Caco-2 (cell line): Measurements from ENCODE around the gene KRT25. TPM values are rescaled to one million over a fixed set of nuclear protein-coding genes. Genes with fewer than 3 reads are reported as not detected.

Experiments
- BruUV-seq: library from RNA; stranded (reverse); fragments of 400-500 nt; replicated peaks from 2 replicates; lab custom pipeline; 2021; lab: Mats Ljungman, UMichigan
- CTCF ChIA-PET: fragments of 300-600 bp; sonication (Branson Sonifier 250); formaldehyde crosslinking; loops from one replicate; lab custom pipeline; 2022; ENCODE audit warnings: antibody characterized with exemption; lab: Charles Lee
- POLR2A ChIA-PET: fragments of 300-600 bp; sonication (Branson Sonifier 250); formaldehyde crosslinking; loops from one replicate; lab custom pipeline; 2022; ENCODE audit warnings: antibody characterized with exemption; lab: Charles Lee
- DNase-seq, 2 experiments: peaks; one replicate each; pipeline versions ENCODE4 v3.0.0 to v3.0.0-alpha.2; 2020 to 2022
- H3K27me3 ChIP-seq: replicated peaks from 2 replicates; pipeline ENCODE4 v1.6.0; 2011; ENCODE audit warnings: low read length; ENCODE audit not compliant: control insufficient read depth, insufficient read depth
- H3K36me3 ChIP-seq: 2 replicates; pipeline ENCODE4 v1.5.1; 2011; ENCODE audit warnings: low read length; ENCODE audit not compliant: control insufficient read depth, insufficient read depth
- H3K4me1 ChIP-seq: fragments of 250-450 bp; sonication (Bioruptor Pico); 2 replicates; pipeline ENCODE4 v1.5.1; 2020; ENCODE audit warnings: mild to moderate bottlenecking
- H3K4me3 ChIP-seq: 2 replicates; pipeline ENCODE4 v1.5.1; 2011; ENCODE audit warnings: low read depth, mild to moderate bottlenecking, control low read depth, low read length
- H3K9me3 ChIP-seq: fragments of 250-450 bp; sonication (Bioruptor Pico); 2 replicates; pipeline ENCODE4 v1.5.1; 2020; ENCODE audit warnings: mild to moderate bottlenecking, moderate library complexity
- H3K27ac Mint-ChIP-seq: one replicate; pipeline ENCODE4 v1.8.0; 2022; ENCODE audit warnings: mixed read lengths; ENCODE audit not compliant: unreplicated experiment
- H3K27me3 Mint-ChIP-seq: one replicate; pipeline ENCODE4 v1.8.0; 2022; ENCODE audit warnings: mixed read lengths; ENCODE audit not compliant: insufficient read depth, unreplicated experiment
- H3K36me3 Mint-ChIP-seq: one replicate; pipeline ENCODE4 v1.8.0; 2022; ENCODE audit warnings: mild to moderate bottlenecking, mixed read lengths; ENCODE audit not compliant: insufficient read depth, unreplicated experiment
- H3K4me1 Mint-ChIP-seq: one replicate; pipeline ENCODE4 v1.8.0; 2022; ENCODE audit warnings: low read depth, mixed read lengths; ENCODE audit not compliant: unreplicated experiment
- H3K4me3 Mint-ChIP-seq: one replicate; pipeline ENCODE4 v1.8.0; 2022; ENCODE audit warnings: mild to moderate bottlenecking, moderate library complexity, mixed read lengths; ENCODE audit not compliant: unreplicated experiment
- H3K9me3 Mint-ChIP-seq: one replicate; pipeline ENCODE4 v1.8.0; 2022; ENCODE audit warnings: mixed read lengths; ENCODE audit not compliant: unreplicated experiment
- CTCF ChIP-seq, 2 experiments: fragments of 200-600 bp in 1 of 2; IDR thresholded peaks; 1 replicate in 1 of 2; 2 replicates in 1 of 2; pipeline versions ENCODE4 v1.5.1 to v1.8.0; 2011 to 2022; ENCODE audit warnings: antibody characterized with exemption in 1 of 2, control low read depth in 1 of 2, inconsistent platforms in 1 of 2, low read depth in 1 of 2, low read length in 1 of 2, mild to moderate bottlenecking in 1 of 2, moderate library complexity in 1 of 2; ENCODE audit not compliant: insufficient read depth in 1 of 2, severe bottlenecking in 1 of 2, unreplicated experiment in 1 of 2
- intact Hi-C: fragments of 100-400 bp; cut with micrococcal nuclease; formaldehyde crosslinking; loops from one replicate; pipeline ENCODE4 v1.10.0; 2022; ENCODE audit not compliant: unreplicated experiment
- total RNA-seq: library from RNA; stranded (reverse); gene quantifications from 2 replicates; pipeline ENCODE4 v1.2.3, GENCODE V29; 2022

Gene KRT25
- total RNA-seq, 1 experiment from 2014 or later, result not detected

GRCh38 chr17:40718930-40719329 is 36.2 kb downstream of the KRT25 start:
- H3K4me3 Mint-ChIP-seq, result no peak overlapping the region
- Histone ChIP-seq H3K4me1 (no peaks in the 10 kb centered on the region), H3K27me3 (no peaks in the 10 kb centered on the region), H3K9me3 (no peaks in the 10 kb centered on the region), H3K36me3 (no peaks in the 10 kb centered on the region), H3K4me3 (no peak overlapping the region)
- BruUV-seq, result no TSS peak
- POLR2A ChIA-PET, result no interaction called here
- no peak for DNase-seq
- no peak for TF ChIP-seq CTCF (IDR thresholded peaks at IDR 0.05; ENCODE audit: insufficient read depth in 1 of 2, low read depth in 1 of 2, low read length in 1 of 2, severe bottlenecking in 1 of 2, unreplicated experiment in 1 of 2)
- CTCF ChIA-PET, result no interaction called here
- H3K9me3 Mint-ChIP-seq, result no peaks in the 10 kb centered on the region
- H3K27ac Mint-ChIP-seq, result no peak overlapping the region
- no peaks in the 10 kb centered on the region for H3K27me3 Mint-ChIP-seq
- intact Hi-C loops, result no loop called here
- no peaks in the 10 kb centered on the region for H3K4me1 Mint-ChIP-seq
- no peaks in the 10 kb centered on the region for H3K36me3 Mint-ChIP-seq

DNA sequence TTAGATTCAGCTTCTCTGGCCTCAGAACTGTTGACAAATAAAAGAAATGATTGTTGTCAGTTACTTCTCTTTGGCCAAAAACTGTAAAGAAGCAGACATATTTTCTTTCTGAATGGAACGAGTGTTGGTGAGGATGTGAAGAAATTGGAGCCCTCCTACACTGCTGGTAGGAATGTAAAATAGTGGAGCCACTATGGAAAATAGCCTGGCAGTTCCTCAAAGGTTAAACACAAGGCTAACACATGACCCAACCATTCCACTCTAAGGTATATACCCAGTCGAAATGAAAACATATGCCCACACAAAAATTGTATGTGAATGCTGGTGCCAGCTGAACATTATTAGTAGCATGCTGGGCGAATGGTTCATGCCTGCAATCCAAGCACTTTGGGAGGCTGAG is 37.4 kb downstream of the KRT25 start:
- intact Hi-C loops, result no loop called here
- no peak for TF ChIP-seq CTCF (IDR thresholded peaks at IDR 0.05; ENCODE audit: insufficient read depth in 1 of 2, low read depth in 1 of 2, low read length in 1 of 2, severe bottlenecking in 1 of 2, unreplicated experiment in 1 of 2)
- H3K27ac Mint-ChIP-seq, result no peak overlapping the region
- H3K36me3 ChIP-seq, result no peaks in the 10 kb centered on the region
- no peaks in the 10 kb centered on the region for H3K36me3 Mint-ChIP-seq
- H3K4me3 ChIP-seq, result no peak overlapping the region
- no peaks in the 10 kb centered on the region for H3K9me3 Mint-ChIP-seq
- ChIA-PET POLR2A (interaction anchor here (0.5 kb wide), 1 partner anchor 710 kb away, joined by 3 read pairs; no protein-coding TSS in a partner anchor), CTCF (no interaction called here)
- no peaks in the 10 kb centered on the region for H3K27me3 ChIP-seq
- no peak for DNase-seq
- no TSS peak for BruUV-seq
- no peaks in the 10 kb centered on the region for H3K9me3 ChIP-seq
- no peaks in the 10 kb centered on the region for H3K4me1 Mint-ChIP-seq
- H3K4me1 ChIP-seq, result no peaks in the 10 kb centered on the region
- no peak overlapping the region for H3K4me3 Mint-ChIP-seq
- no peaks in the 10 kb centered on the region for H3K27me3 Mint-ChIP-seq

DNA sequence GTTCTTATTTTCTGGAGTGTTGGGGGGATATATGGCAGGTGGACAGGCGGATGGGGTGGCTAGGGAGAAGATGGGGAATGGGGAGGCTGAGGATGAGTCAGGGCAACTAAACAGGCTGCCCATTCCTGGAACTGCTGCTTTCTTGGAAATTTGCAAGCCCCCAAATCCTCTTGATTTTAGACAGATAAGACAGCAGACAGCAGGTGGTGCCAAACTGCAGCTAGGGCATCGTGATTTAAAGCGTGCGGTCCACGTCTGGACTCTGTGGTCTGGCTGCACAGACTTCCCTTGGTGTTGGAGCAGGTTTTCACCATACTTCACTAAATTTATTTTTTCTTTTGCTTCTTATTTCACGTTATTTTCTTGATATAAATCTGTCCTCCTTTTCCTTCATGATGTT is 40.7 kb downstream of the KRT25 start:
- no peaks in the 10 kb centered on the region for H3K9me3 ChIP-seq
- H3K27ac Mint-ChIP-seq, result no peak overlapping the region
- no peak overlapping the region for H3K4me3 Mint-ChIP-seq
- intact Hi-C loops, result no loop called here
- no peaks in the 10 kb centered on the region for H3K27me3 Mint-ChIP-seq
- H3K4me3 ChIP-seq, result no peak overlapping the region
- no peaks in the 10 kb centered on the region for H3K36me3 Mint-ChIP-seq
- TF ChIP-seq CTCF (IDR thresholded peaks at IDR 0.05; ENCODE audit: insufficient read depth in 1 of 2, low read depth in 1 of 2, low read length in 1 of 2, severe bottlenecking in 1 of 2, unreplicated experiment in 1 of 2), result peak in 1 of 2 experiments; percentile 16
- H3K27me3 ChIP-seq, result no peaks in the 10 kb centered on the region
- BruUV-seq, result no TSS peak
- no peaks in the 10 kb centered on the region for H3K4me1 ChIP-seq
- H3K4me1 Mint-ChIP-seq, result no peaks in the 10 kb centered on the region
- no peaks in the 10 kb centered on the region for H3K36me3 ChIP-seq
- CTCF ChIA-PET, result interaction anchor here (1.0 kb wide), 1 partner anchor 13 kb away, joined by 3 read pairs; no protein-coding TSS in a partner anchor
- no peak for DNase-seq
- POLR2A ChIA-PET, result no interaction called here
- no peaks in the 10 kb centered on the region for H3K9me3 Mint-ChIP-seq
